ENCODE measurements around the gene CIB1. TPM values are rescaled to one million over a fixed set of nuclear protein-coding genes. Genes with fewer than 3 reads are reported as not detected.

CIB1 gene
- polyA plus RNA-seq, 1 of the 3 experiments (the other 2 are of a cell fraction) = 87.9 TPM

DNA sequence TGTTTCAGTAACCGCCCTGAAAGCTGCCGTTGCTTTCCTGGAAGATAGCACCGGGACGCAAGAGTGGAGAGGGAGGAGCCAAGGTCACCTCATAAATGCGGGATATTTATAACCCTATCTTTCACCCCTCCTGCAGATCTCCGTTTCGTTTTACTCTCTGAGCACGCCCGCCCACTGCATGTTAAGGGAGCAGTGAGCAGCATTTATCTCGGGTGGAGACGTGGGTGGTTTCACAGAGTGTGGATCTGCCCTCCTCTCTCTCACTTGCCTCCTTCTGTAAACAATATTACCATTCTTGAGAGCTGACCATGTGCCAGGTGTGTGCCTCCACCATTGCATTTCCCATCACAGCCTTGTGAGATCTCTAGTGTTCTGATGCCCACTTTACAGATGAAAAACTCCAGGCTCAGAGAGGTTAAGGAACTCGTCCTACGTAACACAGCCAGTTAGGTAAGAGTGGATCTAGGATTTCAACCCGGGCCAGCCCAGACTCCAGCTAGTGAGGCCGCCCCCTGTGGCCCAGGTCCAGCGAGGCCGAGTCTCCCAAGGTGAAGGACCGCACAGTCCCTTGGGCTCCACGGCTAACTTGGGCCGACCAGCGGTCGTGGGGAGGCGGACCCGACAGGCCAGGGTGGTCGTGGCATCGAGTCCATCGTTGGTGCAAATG lies 49.5 kb downstream of the CIB1 start:
- Histone ChIP-seq H3K4me3 (ENCODE audit: low read depth in 2 of 2, low read length in 1 of 2) (peak overlapping the region; percentile 61 to 77), H2AFZ (ENCODE audit: low read depth) (peak overlapping the region; percentile 95; the same call in 1 of the 2 replicates), H3K79me2 (ENCODE audit: insufficient read depth) (peaks cover 8% of the 10 kb centered on the region), H3K4me1 (ENCODE audit: control insufficient read depth in 1 of 2, insufficient read depth in 2 of 2, low read depth in 1 of 2, low read length in 1 of 2) (peaks cover 0 to 15% of the 10 kb centered on the region in 2 experiments; a peak in 1 of 4 replicates), H3K36me3 (replicated peaks in 1 of 2; ENCODE audit: control insufficient read depth in 1 of 2, insufficient read depth in 2 of 2, low read length in 1 of 2) (no peaks in the 10 kb centered on the region), H3K27ac (ENCODE audit: low read depth in 2 of 2, low read length in 1 of 2) (peak overlapping the region; percentile 21 to 85; a peak in 3 of 4 replicates), H3K9ac (peak overlapping the region; percentile 71), H3K27me3 (ENCODE audit: insufficient read depth) (no peaks in the 10 kb centered on the region), H3F3A (replicated peaks; ENCODE audit: insufficient read depth) (peaks cover 28% of the 10 kb centered on the region), H3K9me3 (no peaks in the 10 kb centered on the region), H3K9me2 (no peaks in the 10 kb centered on the region), H3K4me2 (peak overlapping the region; percentile 95), H4K20me1 (ENCODE audit: insufficient read depth) (no peaks in the 10 kb centered on the region)
- ChIA-PET POLR2A (interaction anchor here (0.6 to 1.2 kb wide), 4 partner anchors 17 to 80 kb away, joined by 3 to 5 read pairs (median 4); partner anchors contain the start of gene SEMA4B), CTCF (interaction anchor here (0.8 to 0.9 kb wide), 2 partner anchors 37 to 40 kb away, joined by 3 to 4 read pairs; no protein-coding TSS in a partner anchor)
- WGBS (ENCODE audit: low lambda C conversion rate) = 38% methylated on average over 22 of the region's 27 CpGs
- TF ChIP-seq POLR2AphosphoS5 (IDR thresholded peaks at IDR 0.05; ENCODE audit: low read depth, low read length) (0 out of 2 replicates have a peak, but pooled peaks have one; percentile 13), JUND (IDR thresholded peaks at IDR 0.05) (no peak), MXI1 (IDR thresholded peaks at IDR 0.05; ENCODE audit: low read depth, low read length) (no peak), MEF2A (IDR thresholded peaks at IDR 0.05; ENCODE audit: borderline replicate concordance, low read depth) (no peak), FOXJ3 (CRISPR knock-in tag; IDR thresholded peaks at IDR 0.05) (peak; percentile 38; the same call in 1 of the 2 replicates), RCOR1 (IDR thresholded peaks at IDR 0.05; ENCODE audit: low read length) (no peak; the same call in 1 of the 2 replicates), RXRA (IDR thresholded peaks at IDR 0.05; ENCODE audit: borderline replicate concordance, low read depth) (no peak)
- DNase-seq = no peak

DNA sequence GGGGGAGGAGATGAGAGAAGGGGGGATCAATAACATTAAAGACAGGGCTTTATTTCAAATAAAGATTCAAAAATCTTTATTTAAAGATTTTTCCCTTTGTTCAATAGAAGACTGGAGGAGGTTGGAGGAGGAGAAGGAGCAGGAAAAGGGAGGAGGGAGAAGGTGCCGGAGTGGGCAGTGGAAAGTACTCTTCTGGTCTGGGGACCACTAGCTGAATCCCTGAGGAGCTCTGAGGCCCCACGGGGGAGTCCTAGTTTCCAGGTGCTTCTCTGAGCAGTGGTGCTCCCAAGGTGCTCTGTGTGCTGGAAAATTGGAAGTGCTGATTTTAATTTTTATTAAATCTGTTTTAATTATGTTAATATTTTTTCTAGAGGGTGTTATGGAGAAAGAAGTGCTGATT lies 52.0 kb downstream of the CIB1 start:
- no peak for DNase-seq
- no peaks in the 10 kb centered on the region for H3K9me2 ChIP-seq
- H2AFZ ChIP-seq (ENCODE audit: low read depth) = no peak overlapping the region
- POLR2A ChIA-PET = no interaction called here
- H3K4me3 ChIP-seq (ENCODE audit: low read depth in 2 of 2, low read length in 1 of 2) = no peak overlapping the region
- no peak for TF ChIP-seq CHD2 (IDR thresholded peaks at IDR 0.05; ENCODE audit: low read length, partially characterized antibody)
- no peak for TF ChIP-seq FOXJ3 (CRISPR knock-in tag; IDR thresholded peaks at IDR 0.05)
- no peak overlapping the region for H3K27ac ChIP-seq (ENCODE audit: low read depth in 2 of 2, low read length in 1 of 2)
- peaks cover 0 to 10% of the 10 kb centered on the region in 2 experiments; a peak in 1 of 4 replicates for H3K4me1 ChIP-seq (ENCODE audit: control insufficient read depth in 1 of 2, insufficient read depth in 2 of 2, low read depth in 1 of 2, low read length in 1 of 2)
- no peaks in the 10 kb centered on the region for H3K27me3 ChIP-seq (ENCODE audit: insufficient read depth)
- H3K9me3 ChIP-seq = no peaks in the 10 kb centered on the region
- no peak overlapping the region for H3K4me2 ChIP-seq
- H3K79me2 ChIP-seq (ENCODE audit: insufficient read depth) = no peaks in the 10 kb centered on the region; the same call in 1 of the 2 replicates
- WGBS (ENCODE audit: low lambda C conversion rate) = 60% methylated on average over 2 of the region's 2 CpGs
- H3K9ac ChIP-seq = no peak overlapping the region
- no peaks in the 10 kb centered on the region for H4K20me1 ChIP-seq (ENCODE audit: insufficient read depth)
- CTCF ChIA-PET = no interaction called here
- no peaks in the 10 kb centered on the region for H3K36me3 ChIP-seq (replicated peaks in 1 of 2; ENCODE audit: control insufficient read depth in 1 of 2, insufficient read depth in 2 of 2, low read length in 1 of 2)
- H3F3A ChIP-seq (replicated peaks; ENCODE audit: insufficient read depth) = peaks cover 22% of the 10 kb centered on the region

Small RNA genes within 50 kb of the gene (small RNA-seq; reads per million reads assigned to genes)
- 0 reads per million in 7 experiments for gene AC091167.3

Other genes with a start within 250 kb of the CIB1 start
- gene ZNF710, start 232.6 kb downstream of the CIB1 start, polyA plus RNA-seq (2012; rRNA removed) = 2.4 and 2.7 TPM in 2 replicates
- 24.7 and 25.2 TPM in 2 replicates for gene IDH2, start 131.5 kb downstream of the CIB1 start, polyA plus RNA-seq (2012; rRNA removed)
- 15.2 and 38.9 TPM in 2 replicates for gene SEMA4B, start 32.6 kb downstream of the CIB1 start, polyA plus RNA-seq (2012; rRNA removed)
- 2.2 and 2.4 TPM in 2 replicates for gene GDPGP1, start 268 bp upstream of the CIB1 start, polyA plus RNA-seq (2012; rRNA removed)
- gene TTLL13, start 15.6 kb upstream of the CIB1 start, polyA plus RNA-seq (2012; rRNA removed) = 0.03 and 0.06 TPM in 2 replicates
- gene NGRN, start 31.7 kb upstream of the CIB1 start, polyA plus RNA-seq (2012; rRNA removed) = 48.2 and 66.5 TPM in 2 replicates
- 1.6 and 1.8 TPM in 2 replicates for gene ZNF774, start 118.3 kb upstream of the CIB1 start, polyA plus RNA-seq (2012; rRNA removed)
- gene IQGAP1, start 154.3 kb upstream of the CIB1 start, polyA plus RNA-seq (2012; rRNA removed) = 51.8 and 56.5 TPM in 2 replicates

All from SK-N-SH (cell line).